Spinal cord (tissue), 4 donors: ENCODE data around the gene HCCS. TPM values are rescaled to one million over a fixed set of nuclear protein-coding genes. Genes with fewer than 3 reads are reported as not detected.

Experiments
- polyA plus RNA-seq, 2 donors: library from polyadenylated mRNA; unstranded; fragments of 120-200 nt; gene quantifications; one replicate each; pipeline ENCODE4 v1.2.1, GENCODE V29; 2013; ENCODE audit not compliant: insufficient read length in 2 of 2
- small RNA-seq: library from RNA; depleted of rRNA; stranded (forward); fragments of <200 nt; gene quantifications from one replicate; pipeline ENCODE3, GENCODE V24; 2014; ENCODE audit warnings: low replicate concordance
- total RNA-seq, 2 donors: library from RNA; depleted of rRNA in 1 of 2; stranded (reverse); fragments of 120-200 nt in 1 of 2; fragments of >200 nt in 1 of 2; gene quantifications; one replicate each; pipeline versions ENCODE4 v1.2.3 to v1.2.4, GENCODE V29; 2013 to 2014

HCCS gene
- total and polyA plus RNA-seq, 4 donors = 14.3 to 19.2 (median 16.2) TPM

Small RNA genes lying within 50 kb of the gene (small RNA-seq; reads per million reads assigned to genes)
- not detected for gene RF00019
- not detected for gene RF02271

Other genes with a start within 250 kb of the HCCS start
- not detected for gene AMELX, start 182.1 kb downstream of the HCCS start, total RNA-seq
- gene AMELX, start 182.1 kb downstream of the HCCS start, polyA plus RNA-seq = not detected